Activated T-helper 1 cell treated with anti-CD3 and anti-CD28 coated beads, Interleukin-2, amount 50 U/mL, for 16 hours (primary cell): ENCODE measurements around the gene IGF2.
"Not testable (repeated sequence)": the region's sequence is repeated elsewhere in the genome, so short reads cannot be mapped to it uniquely, and the experiment has no call there.

Experiments used
- DNase-seq, 2 donors: peaks; one replicate each; pipeline ENCODE4 v3.0.0-alpha.2; 2020; ENCODE audit warnings: low read depth in 1 of 2, low spot score in 1 of 2

IGF2 gene

GRCh38 chr11:2124736-2125484 lies 14.3 kb downstream of the IGF2 start:
- not testable (repeated sequence) for DNase-seq

- no peak for DNase-seq
These were observed 15.6 kb downstream of the IGF2 start for GRCh38 chr11:2123628-2123960.

DNA sequence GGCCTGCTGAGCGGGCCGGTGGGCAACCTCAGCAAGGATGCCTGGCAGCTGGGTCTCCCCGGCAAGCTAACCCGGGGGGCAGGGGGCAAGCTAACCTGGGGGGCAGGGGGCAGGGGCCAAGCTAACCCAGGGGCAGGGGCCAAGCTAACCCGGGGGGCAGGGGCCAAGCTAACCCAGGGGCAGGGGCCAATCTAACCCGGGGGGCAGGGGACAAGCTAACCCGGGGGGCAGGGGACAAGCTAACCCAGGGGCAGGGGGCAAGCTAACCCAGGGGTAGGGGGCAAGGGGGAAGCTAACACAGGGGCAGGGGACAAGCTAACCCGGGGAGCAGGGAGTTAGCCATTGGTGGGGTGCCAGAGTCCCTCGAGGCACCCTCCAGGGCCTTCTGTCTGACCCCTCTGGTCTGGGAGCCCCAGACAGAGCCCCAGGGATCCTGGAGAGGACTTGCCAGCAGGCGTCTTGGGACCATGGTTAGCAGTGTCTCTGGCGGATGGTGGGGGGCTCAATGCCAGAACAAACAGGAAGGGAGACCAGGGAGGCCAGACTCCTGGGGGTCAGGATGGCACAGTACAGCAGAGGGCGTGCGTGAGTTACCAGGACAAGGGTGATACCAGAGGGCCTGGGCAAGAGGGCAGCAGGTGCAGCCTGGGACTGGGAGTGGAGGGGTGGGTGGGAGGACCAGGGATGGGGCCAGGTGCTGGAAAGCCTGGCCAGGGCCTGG lies 16.1 kb downstream of the IGF2 start:
- no peak for DNase-seq

DNA sequence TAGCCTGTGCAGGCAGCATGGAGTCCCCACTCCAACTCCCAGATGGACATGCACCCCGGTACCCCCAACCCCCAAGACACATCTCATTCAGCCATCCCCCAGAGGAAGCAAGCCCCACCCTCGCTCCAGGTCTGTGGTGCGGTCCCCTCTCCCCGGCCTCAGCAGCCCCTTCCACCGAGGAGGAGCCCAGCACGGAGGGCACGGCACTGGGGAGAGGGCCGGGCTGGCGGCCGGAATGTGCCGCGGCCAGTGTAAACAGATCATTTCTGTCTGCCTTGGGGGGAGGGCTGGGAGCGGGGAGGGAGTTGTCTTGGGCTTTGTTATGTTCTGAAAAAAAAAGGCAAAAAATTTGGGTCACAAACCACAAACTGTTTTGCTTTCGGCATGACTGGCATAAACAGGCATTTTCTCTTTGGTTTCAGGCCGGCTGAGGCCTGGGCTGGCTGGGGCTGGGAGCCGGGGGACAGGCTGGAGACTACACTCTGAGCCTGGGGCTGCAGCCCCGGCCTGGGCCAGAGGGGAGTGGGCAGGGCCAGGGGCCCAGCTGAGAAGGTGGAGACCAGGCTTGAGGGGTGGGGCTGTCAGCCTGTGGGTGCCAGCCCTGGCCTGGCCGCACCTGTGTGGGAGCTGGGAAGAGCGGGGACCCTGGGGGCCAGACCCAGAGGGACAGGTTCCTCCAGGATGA lies 16.8 kb downstream of the IGF2 start:
- DNase-seq: no peak

GRCh38 chr11:2121227-2122130 lies 17.7 kb downstream of the IGF2 start:
- DNase-seq: no peak

DNA sequence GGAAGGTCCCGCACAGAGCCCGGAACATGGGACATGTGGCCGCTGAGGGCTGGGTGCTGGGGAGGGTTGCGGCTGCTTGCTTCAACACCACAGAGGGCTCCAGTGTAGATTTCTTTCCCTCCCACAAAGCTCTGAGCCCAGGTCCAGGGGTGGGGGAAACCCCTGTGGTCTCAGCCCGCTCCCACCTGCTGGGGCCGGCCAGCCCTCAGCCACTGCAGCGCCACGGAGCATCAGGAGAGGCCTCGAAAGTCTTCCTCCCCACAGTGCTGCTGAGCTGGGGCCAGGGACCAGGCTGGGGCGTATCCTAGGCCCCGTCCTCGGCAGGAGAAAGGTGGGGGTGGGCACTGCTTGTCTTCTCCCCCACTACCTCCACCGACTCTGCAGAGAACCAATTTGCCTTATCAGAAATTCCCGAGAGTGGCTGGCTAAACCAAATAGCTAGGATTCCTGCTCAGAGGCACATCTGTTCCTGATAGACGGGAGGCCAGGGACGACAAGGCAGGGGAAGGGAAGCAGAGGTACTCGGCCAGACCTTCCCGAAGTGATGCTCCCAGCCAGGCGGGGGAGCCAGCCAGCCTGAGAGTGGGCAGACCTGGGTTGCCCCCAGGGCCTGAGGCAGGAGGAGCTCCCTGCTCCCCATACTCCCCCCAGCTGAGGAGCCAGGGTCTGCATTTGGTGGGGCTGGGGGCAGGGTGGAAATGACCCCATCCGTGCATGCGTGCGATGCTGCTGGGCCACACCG lies 18.7 kb downstream of the IGF2 start:
- no peak for DNase-seq

DNA sequence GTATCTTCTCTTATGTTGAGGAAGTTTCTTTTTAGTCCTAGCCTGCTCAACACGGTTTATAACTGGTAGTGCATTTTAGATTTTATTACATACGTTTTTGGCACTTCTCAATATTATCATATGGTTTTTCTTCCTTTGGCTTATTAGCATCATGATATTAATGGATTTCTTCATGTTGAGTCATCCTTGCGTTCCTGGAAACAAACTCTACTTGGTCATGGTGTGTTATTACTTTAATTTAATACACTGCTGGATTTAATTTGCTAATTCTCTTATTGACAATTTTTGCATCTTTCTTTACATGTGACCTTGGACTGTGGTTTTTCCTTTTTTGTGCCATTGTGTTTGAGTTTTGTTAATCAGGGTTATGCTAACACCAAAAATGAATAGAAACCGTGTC lies 20.5 kb downstream of the IGF2 start:
- no peak for DNase-seq

DNA sequence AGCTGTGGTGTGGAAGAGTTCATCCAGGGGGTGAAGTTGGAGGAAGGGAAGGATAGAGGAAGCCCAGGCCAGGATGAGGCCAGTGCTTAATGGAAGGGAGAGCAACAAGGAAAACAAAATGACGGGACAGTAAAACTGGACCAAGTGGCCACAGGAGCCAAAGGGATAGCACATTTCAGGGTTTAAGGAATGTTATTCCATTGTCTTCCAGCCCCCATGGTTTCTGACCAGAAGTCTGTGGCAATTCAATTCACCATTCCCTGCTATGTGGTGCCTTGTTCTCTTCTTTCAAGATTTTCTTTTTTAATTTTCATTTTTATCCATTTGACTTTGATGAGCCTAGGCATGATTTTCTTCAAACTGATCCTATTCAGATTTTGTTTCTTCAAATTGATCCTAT lies 22.5 kb downstream of the IGF2 start:
- DNase-seq: no peak

DNA sequence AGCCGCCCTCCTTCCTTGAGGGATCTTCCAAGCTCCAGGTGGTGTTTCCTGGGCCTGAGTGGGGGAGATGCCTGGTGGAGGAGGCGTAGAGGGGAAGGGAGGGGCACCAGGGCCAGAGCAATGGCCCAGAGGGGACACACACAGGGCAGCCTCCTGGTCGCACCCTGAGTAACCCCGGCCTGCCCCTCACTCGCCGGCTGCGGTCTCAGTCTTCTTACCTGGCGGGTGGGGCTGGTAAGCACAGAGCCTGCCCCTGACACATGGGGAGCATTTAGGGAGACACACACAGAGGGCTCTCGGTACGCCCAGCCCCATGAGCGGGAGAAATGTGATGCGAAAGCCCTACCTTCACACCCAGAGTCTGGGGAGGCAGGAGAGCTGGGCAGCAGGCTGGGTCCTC lies 23.9 kb downstream of the IGF2 start:
- DNase-seq: no peak

GRCh38 chr11:2114430-2115241 lies 24.6 kb downstream of the IGF2 start:
- no peak for DNase-seq

- no peak for DNase-seq
These were observed 25.4 kb downstream of the IGF2 start for GRCh38 chr11:2113776-2114175.

- DNase-seq: no peak
These were observed 28.7 kb downstream of the IGF2 start for GRCh38 chr11:2110521-2110920.

- DNase-seq: no peak
These were observed 29.6 kb downstream of the IGF2 start for GRCh38 chr11:2109541-2110019.

- no peak for DNase-seq
These were observed 30.3 kb downstream of the IGF2 start for GRCh38 chr11:2108675-2109491.

GRCh38 chr11:2107941-2108630 lies 31.1 kb downstream of the IGF2 start:
- DNase-seq: no peak

DNA sequence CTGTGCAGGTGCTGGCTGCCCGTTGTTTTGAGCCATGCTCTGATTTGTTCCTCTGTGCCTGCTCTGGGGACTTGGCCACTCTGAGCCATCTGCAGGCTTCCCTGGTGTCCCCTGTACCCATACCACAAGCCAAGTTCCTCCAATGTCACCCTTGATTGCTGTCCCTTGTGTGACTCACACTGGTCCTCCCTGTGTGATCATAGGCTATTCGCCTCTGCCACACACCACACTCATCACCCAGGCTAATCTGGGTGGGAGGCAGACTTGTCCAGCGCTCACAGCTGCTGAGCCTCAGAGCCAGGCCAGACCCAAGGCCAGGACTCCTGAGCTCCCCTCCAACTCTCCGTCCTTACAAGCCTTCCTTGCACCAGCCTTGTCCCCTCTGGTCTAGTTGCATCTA lies 31.7 kb downstream of the IGF2 start:
- DNase-seq: no peak

- no peak for DNase-seq
These were observed 32.5 kb downstream of the IGF2 start for GRCh38 chr11:2106583-2107209.

DNA sequence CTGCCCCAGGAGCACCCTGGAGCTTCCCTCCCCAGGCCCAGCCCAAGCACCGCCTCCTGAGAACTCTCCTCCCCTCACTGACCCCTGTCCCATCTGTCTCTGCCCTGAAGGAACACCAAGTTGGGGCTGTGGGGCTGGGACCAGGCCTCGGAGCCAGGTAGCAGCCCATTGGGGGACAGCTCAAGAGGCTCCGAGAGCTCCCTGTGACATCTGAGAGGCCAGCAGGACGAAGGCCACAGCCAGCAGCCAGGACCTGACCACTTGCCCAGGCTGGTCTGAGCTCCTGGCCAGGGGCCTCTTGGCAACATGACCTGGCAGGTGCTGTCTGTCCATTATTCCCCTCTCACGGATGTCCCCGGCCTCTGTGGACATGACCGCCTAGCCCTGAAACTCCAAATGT lies 33.7 kb downstream of the IGF2 start:
- no peak for DNase-seq
